ENCODE data around the gene MCC. TPM values are rescaled to one million over a fixed set of nuclear protein-coding genes. Genes with fewer than 3 reads are reported as not detected.
"Not testable (repeated sequence)": the region's sequence is repeated elsewhere in the genome, so short reads cannot be mapped to it uniquely, and the experiment has no call there.

The MCC gene
- total and polyA plus RNA-seq, 2 experiments from 2014 or later: 8.3 to 31.5 TPM

GRCh38 chr5:113421693-113422092, 66.6 kb downstream of the MCC start:
- Histone ChIP-seq H3K4me3 (no peak overlapping the region), H3K4me2 (no peak overlapping the region), H3K36me3 (replicated peaks; ENCODE audit: insufficient read depth, low read depth) (no peaks in the 10 kb centered on the region), H3K9me3 (ENCODE audit: low read depth) (no peaks in the 10 kb centered on the region), H4K20me1 (ENCODE audit: insufficient read depth, poor library complexity, severe bottlenecking) (no peaks in the 10 kb centered on the region), H2AFZ (no peak overlapping the region), H3K79me2 (no peaks in the 10 kb centered on the region), H3K4me1 (ENCODE audit: insufficient read depth) (no peaks in the 10 kb centered on the region), H3K27ac (no peak overlapping the region), H3K27me3 (no peaks in the 10 kb centered on the region), H3K9me2 (replicated peaks; ENCODE audit: insufficient read depth) (no peaks in the 10 kb centered on the region)
- WGBS (ENCODE audit: low lambda C conversion rate, missing lambda C conversion rate): 92% methylated on average over 2 of the region's 2 CpGs
- no peak for DNase-seq (ENCODE audit: low spot score)
- no peak for TF ChIP-seq CTCF (IDR thresholded peaks at IDR 0.05; ENCODE audit: poor library complexity)
- no peak for TF ChIP-seq EZH2phosphoT487 (IDR thresholded peaks at IDR 0.05; ENCODE audit: low read depth, severe bottlenecking, unreplicated experiment)
- no peak for TF ChIP-seq EZH2 (IDR thresholded peaks at IDR 0.05; ENCODE audit: borderline replicate concordance)

GRCh38 chr5:113405530-113405929, 82.7 kb downstream of the MCC start:
- Histone ChIP-seq H3K4me3 (no peak overlapping the region), H3K27me3 (no peaks in the 10 kb centered on the region), H3K4me2 (no peak overlapping the region), H2AFZ (no peak overlapping the region), H3K9me3 (ENCODE audit: low read depth) (no peaks in the 10 kb centered on the region), H3K79me2 (no peaks in the 10 kb centered on the region), H3K9me2 (replicated peaks; ENCODE audit: insufficient read depth) (no peaks in the 10 kb centered on the region), H4K20me1 (ENCODE audit: insufficient read depth, poor library complexity, severe bottlenecking) (no peaks in the 10 kb centered on the region), H3K36me3 (replicated peaks; ENCODE audit: insufficient read depth, low read depth) (no peaks in the 10 kb centered on the region), H3K4me1 (ENCODE audit: insufficient read depth) (no peaks in the 10 kb centered on the region), H3K27ac (no peak overlapping the region)
- DNase-seq (ENCODE audit: low spot score): no peak
- WGBS (ENCODE audit: low lambda C conversion rate, missing lambda C conversion rate): 91% methylated on average over 6 of the region's 6 CpGs
- TF ChIP-seq EZH2phosphoT487 (IDR thresholded peaks at IDR 0.05; ENCODE audit: low read depth, severe bottlenecking, unreplicated experiment) (no peak), CTCF (IDR thresholded peaks at IDR 0.05; ENCODE audit: poor library complexity) (no peak), EZH2 (IDR thresholded peaks at IDR 0.05; ENCODE audit: borderline replicate concordance) (no peak)

- WGBS (ENCODE audit: low lambda C conversion rate, missing lambda C conversion rate): 78% methylated on average over 2 of the region's 2 CpGs
- H3K9me3 ChIP-seq (ENCODE audit: low read depth): no peaks in the 10 kb centered on the region
- DNase-seq (ENCODE audit: low spot score): no peak
- no peak overlapping the region for H3K27ac ChIP-seq
- H3K4me2 ChIP-seq: no peak overlapping the region
- no peak overlapping the region for H3K4me3 ChIP-seq
- no peaks in the 10 kb centered on the region for H3K27me3 ChIP-seq
- H3K9me2 ChIP-seq (replicated peaks; ENCODE audit: insufficient read depth): no peaks in the 10 kb centered on the region
- TF ChIP-seq EZH2 (IDR thresholded peaks at IDR 0.05; ENCODE audit: borderline replicate concordance): no peak
- TF ChIP-seq CTCF (IDR thresholded peaks at IDR 0.05; ENCODE audit: poor library complexity): no peak
- no peaks in the 10 kb centered on the region for H3K79me2 ChIP-seq
- H2AFZ ChIP-seq: no peak overlapping the region
- H3K4me1 ChIP-seq (ENCODE audit: insufficient read depth): no peaks in the 10 kb centered on the region
- no peaks in the 10 kb centered on the region for H3K36me3 ChIP-seq (replicated peaks; ENCODE audit: insufficient read depth, low read depth)
- no peaks in the 10 kb centered on the region for H4K20me1 ChIP-seq (ENCODE audit: insufficient read depth, poor library complexity, severe bottlenecking)
Observed at GRCh38 chr5:113404269-113404668, 84.0 kb downstream of the MCC start.

- H3K4me2 ChIP-seq; H3K4me3 ChIP-seq; H3K9me3 ChIP-seq (ENCODE audit: low read depth); DNase-seq (ENCODE audit: low spot score); H2AFZ ChIP-seq; H3K9me2 ChIP-seq (replicated peaks; ENCODE audit: insufficient read depth); H3K27me3 ChIP-seq; H3K79me2 ChIP-seq; H4K20me1 ChIP-seq (ENCODE audit: insufficient read depth, poor library complexity, severe bottlenecking); H3K27ac ChIP-seq; H3K4me1 ChIP-seq (ENCODE audit: insufficient read depth); H3K36me3 ChIP-seq (replicated peaks; ENCODE audit: insufficient read depth, low read depth): not testable (repeated sequence)
- WGBS (ENCODE audit: low lambda C conversion rate, missing lambda C conversion rate): 90% methylated on average over 4 of the region's 4 CpGs
Observed at GRCh38 chr5:113397986-113398385, 90.3 kb downstream of the MCC start.

Data from hepatocyte (in vitro differentiated cells).